GM15510 (cell line): ENCODE data around the gene EYA2.

Source experiments
- POLR2A ChIP-seq: IDR thresholded peaks from 3 replicates; pipeline ENCODE4 v1.6.1; 2011; ENCODE audit warnings: borderline replicate concordance; ENCODE audit not compliant: insufficient read length; ENCODE audit errors: extremely low read depth

EYA2 gene

GRCh38 chr20:47011984-47012383, 117.3 kb downstream of the EYA2 start:
- TF ChIP-seq POLR2A, result no peak

GRCh38 chr20:47013606-47014005, 119.0 kb downstream of the EYA2 start:
- no peak for TF ChIP-seq POLR2A

- no peak for TF ChIP-seq POLR2A
These were observed 121.5 kb downstream of the EYA2 start for GRCh38 chr20:47016068-47016664.

- no peak for TF ChIP-seq POLR2A
These were observed 123.7 kb downstream of the EYA2 start for GRCh38 chr20:47018381-47018780.

- no peak for TF ChIP-seq POLR2A
These were observed 124.6 kb downstream of the EYA2 start for GRCh38 chr20:47019121-47019824.

- TF ChIP-seq POLR2A, result no peak
These were observed 125.6 kb downstream of the EYA2 start for GRCh38 chr20:47020231-47020630.

- no peak for TF ChIP-seq POLR2A
These were observed 127.2 kb downstream of the EYA2 start for GRCh38 chr20:47021850-47022249.

- no peak for TF ChIP-seq POLR2A
These were observed 129.9 kb downstream of the EYA2 start for GRCh38 chr20:47024461-47024937.

- no peak for TF ChIP-seq POLR2A
These were observed 132.4 kb downstream of the EYA2 start for GRCh38 chr20:47027042-47027441.

GRCh38 chr20:47027456-47027855, 132.8 kb downstream of the EYA2 start:
- no peak for TF ChIP-seq POLR2A

GRCh38 chr20:47028487-47028886, 133.8 kb downstream of the EYA2 start:
- no peak for TF ChIP-seq POLR2A

GRCh38 chr20:47029845-47030244, 135.2 kb downstream of the EYA2 start:
- no peak for TF ChIP-seq POLR2A

GRCh38 chr20:47030271-47030810, 135.7 kb downstream of the EYA2 start:
- TF ChIP-seq POLR2A, result no peak

- no peak for TF ChIP-seq POLR2A
These were observed 136.4 kb downstream of the EYA2 start for GRCh38 chr20:47031004-47031403.

- no peak for TF ChIP-seq POLR2A
These were observed 137.2 kb downstream of the EYA2 start for GRCh38 chr20:47031821-47032220.
